GM12875 (cell line): ENCODE measurements around the gene BLMH.

Experiments
- H3K4me3 ChIP-seq: one replicate; pipeline ENCODE4 v1.5.1; 2011; ENCODE audit warnings: low read depth, low read length, control low read depth
- CTCF ChIP-seq: IDR thresholded peaks from 2 replicates; pipeline ENCODE4 v1.5.1; 2011; ENCODE audit warnings: low read depth, mild to moderate bottlenecking, control low read depth, inconsistent platforms, low read length, moderate library complexity, borderline replicate concordance; ENCODE audit not compliant: insufficient read depth

Gene BLMH

GRCh38 chr17:30237296-30238002, 54.3 kb downstream of the BLMH start:
- TF ChIP-seq CTCF, result no peak
- no peak overlapping the region for H3K4me3 ChIP-seq

- TF ChIP-seq CTCF, result peak; percentile 67
Measured at GRCh38 chr17:30236766-30237165, 55.0 kb downstream of the BLMH start.

GRCh38 chr17:30236297-30236624, 55.5 kb downstream of the BLMH start:
- no peak for TF ChIP-seq CTCF
- H3K4me3 ChIP-seq, result peak overlapping the region; percentile 51

More at GRCh38 chr17:30236766-30237165, 55.0 kb downstream of the BLMH start:
- H3K4me3 ChIP-seq, result no peak overlapping the region

- peak within 1 kb of the TSS; percentile 51 for H3K4me3 ChIP-seq
- no peak for TF ChIP-seq CTCF
Measured at GRCh38 chr17:30235386-30236296, 56.1 kb downstream of the BLMH start, which contains the start of gene SLC6A4. SLC6A4 (minus strand) TSS chr17:30235697; CDS start chr17:30221958, 13,739 bp downstream.

- no peak for TF ChIP-seq CTCF
- H3K4me3 ChIP-seq, result peak overlapping the region; percentile 51
Measured at GRCh38 chr17:30234964-30235363, 56.8 kb downstream of the BLMH start.

GRCh38 chr17:30234296-30234695, 57.4 kb downstream of the BLMH start:
- TF ChIP-seq CTCF, result no peak

More at GRCh38 chr17:30234296-30234695, 57.4 kb downstream of the BLMH start:
- no peak overlapping the region for H3K4me3 ChIP-seq
